Measurements from ENCODE around the gene ABO. TPM values are rescaled to one million over a fixed set of nuclear protein-coding genes. Genes with fewer than 3 reads are reported as not detected.
"Not testable (repeated sequence)": the region's sequence is repeated elsewhere in the genome, so short reads cannot be mapped to it uniquely, and the experiment has no call there.

Gene ABO
- total and polyA plus RNA-seq, 10 of the 15 experiments (the other 5 are each of a cell fraction or from before 2014, with no cell fraction given), result 0.10 TPM; not detected in 9

DNA sequence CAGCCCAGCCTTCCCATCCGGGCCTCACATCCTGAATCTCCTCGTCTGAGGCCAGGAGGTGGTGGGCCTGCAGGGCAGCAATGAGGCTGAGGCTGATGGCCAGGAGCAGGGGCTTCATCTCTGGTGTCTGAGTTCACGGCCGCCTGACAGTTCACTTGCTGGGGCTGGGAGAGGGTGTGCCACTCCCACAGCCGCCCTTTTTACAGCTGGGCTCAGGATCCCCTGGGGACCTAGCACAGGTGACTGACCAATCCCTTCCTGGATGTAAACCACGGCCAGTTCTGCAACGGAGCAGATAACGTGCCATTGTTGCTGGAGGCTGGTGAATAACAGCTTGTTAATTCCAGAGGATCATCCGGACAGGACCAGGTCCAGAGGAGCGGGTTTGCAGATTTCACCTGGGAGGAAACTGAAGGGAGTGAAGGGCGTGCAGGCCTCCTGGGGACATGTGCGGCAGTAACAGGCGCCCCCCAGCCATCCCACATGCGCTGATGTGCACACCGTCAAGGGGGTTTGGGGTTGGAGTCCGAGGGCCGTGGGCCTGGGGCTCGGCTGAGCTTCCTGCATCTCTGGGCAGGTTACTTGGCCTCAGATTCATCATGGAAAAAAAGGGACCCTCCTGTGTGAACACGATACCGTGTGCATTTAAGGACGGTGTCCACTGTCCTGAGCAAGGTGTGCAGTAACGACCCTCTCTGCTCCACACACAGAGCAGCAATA lies 46.4 kb downstream of the ABO start:
- H3K9me3 ChIP-seq (replicated peaks; ENCODE audit: control insufficient read depth, insufficient read depth, low read length); RAD21 ChIA-PET (ENCODE audit: unreplicated experiment); H3K79me2 ChIP-seq (ENCODE audit: control insufficient read depth, insufficient read depth, low read length); SMC1A ChIA-PET (ENCODE audit: uncharacterized antibody, unreplicated experiment); DNase-seq (ENCODE audit: low read depth, low spot score); H3K4me2 ChIP-seq (ENCODE audit: control insufficient read depth, insufficient read depth); in situ Hi-C loops (cut with MboI); FAIRE-seq; CTCF ChIA-PET; H3K27me3 ChIP-seq (replicated peaks in 1 of 2; ENCODE audit: control insufficient read depth in 2 of 2, insufficient read depth in 2 of 2, low read length in 1 of 2); H3K36me3 ChIP-seq (ENCODE audit: control insufficient read depth in 2 of 2, insufficient read depth in 2 of 2, low read length in 1 of 2); H3K9ac ChIP-seq (ENCODE audit: control insufficient read depth, insufficient read depth, low read length); BruUV-seq (replicated peaks); intact Hi-C loops (cut with micrococcal nuclease; ENCODE audit: unreplicated experiment); ATAC-seq; H3K4me3 ChIP-seq; H3K27ac ChIP-seq (ENCODE audit: control insufficient read depth, insufficient read depth); POLR2A ChIA-PET; H4K20me1 ChIP-seq (ENCODE audit: control insufficient read depth, insufficient read depth); H3K4me1 ChIP-seq (ENCODE audit: control insufficient read depth, insufficient read depth, low read length); H2AFZ ChIP-seq (ENCODE audit: control insufficient read depth, low read depth, low read length): not testable (repeated sequence)
- 31% methylated on average over 20 of the region's 22 CpGs for WGBS (ENCODE audit: insufficient coverage, insufficient replicate concordance, low lambda C conversion rate, missing lambda C conversion rate)

DNA sequence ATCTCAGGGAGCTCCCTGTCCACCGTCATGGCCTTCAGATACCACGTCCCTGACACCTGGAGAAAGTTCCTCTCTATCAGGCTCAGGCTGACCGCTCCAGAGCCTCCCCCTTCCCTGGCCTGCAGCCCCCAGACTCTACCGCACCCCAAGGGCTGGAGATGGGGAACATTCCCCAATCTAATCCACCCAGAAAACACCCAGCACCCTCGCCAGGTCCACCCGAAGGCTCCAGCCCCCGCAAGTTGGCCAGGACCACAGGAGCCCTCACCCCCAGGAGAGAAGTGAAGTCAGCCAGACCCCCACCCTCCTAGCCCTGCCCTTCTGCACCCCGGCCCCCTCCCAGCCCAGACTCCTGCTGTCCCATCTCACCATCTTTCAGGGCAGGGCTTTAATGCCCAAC lies 47.0 kb downstream of the ABO start:
- POLR2A ChIA-PET; FAIRE-seq; DNase-seq (ENCODE audit: low read depth, low spot score); H3K9me3 ChIP-seq (replicated peaks; ENCODE audit: control insufficient read depth, insufficient read depth, low read length); H3K4me2 ChIP-seq (ENCODE audit: control insufficient read depth, insufficient read depth); H3K9ac ChIP-seq (ENCODE audit: control insufficient read depth, insufficient read depth, low read length); in situ Hi-C loops (cut with MboI); H3K27me3 ChIP-seq (replicated peaks in 1 of 2; ENCODE audit: control insufficient read depth in 2 of 2, insufficient read depth in 2 of 2, low read length in 1 of 2); H3K4me3 ChIP-seq; BruUV-seq (replicated peaks); H2AFZ ChIP-seq (ENCODE audit: control insufficient read depth, low read depth, low read length); intact Hi-C loops (cut with micrococcal nuclease; ENCODE audit: unreplicated experiment); H4K20me1 ChIP-seq (ENCODE audit: control insufficient read depth, insufficient read depth); H3K27ac ChIP-seq (ENCODE audit: control insufficient read depth, insufficient read depth); RAD21 ChIA-PET (ENCODE audit: unreplicated experiment); CTCF ChIA-PET; H3K4me1 ChIP-seq (ENCODE audit: control insufficient read depth, insufficient read depth, low read length); H3K36me3 ChIP-seq (ENCODE audit: control insufficient read depth in 2 of 2, insufficient read depth in 2 of 2, low read length in 1 of 2); SMC1A ChIA-PET (ENCODE audit: uncharacterized antibody, unreplicated experiment); ATAC-seq; H3K79me2 ChIP-seq (ENCODE audit: control insufficient read depth, insufficient read depth, low read length): not testable (repeated sequence)
- WGBS (ENCODE audit: insufficient coverage, insufficient replicate concordance, low lambda C conversion rate, missing lambda C conversion rate), result 9% methylated on average over 8 of the region's 8 CpGs

Data from GM12878 (cell line).